Measurements from ENCODE around the gene TP53TG5.

Gene TP53TG5

GRCh38 chr20:45344168-45344860 lies 33.8 kb downstream of the TP53TG5 start:
- no peak for DNase-seq

DNA sequence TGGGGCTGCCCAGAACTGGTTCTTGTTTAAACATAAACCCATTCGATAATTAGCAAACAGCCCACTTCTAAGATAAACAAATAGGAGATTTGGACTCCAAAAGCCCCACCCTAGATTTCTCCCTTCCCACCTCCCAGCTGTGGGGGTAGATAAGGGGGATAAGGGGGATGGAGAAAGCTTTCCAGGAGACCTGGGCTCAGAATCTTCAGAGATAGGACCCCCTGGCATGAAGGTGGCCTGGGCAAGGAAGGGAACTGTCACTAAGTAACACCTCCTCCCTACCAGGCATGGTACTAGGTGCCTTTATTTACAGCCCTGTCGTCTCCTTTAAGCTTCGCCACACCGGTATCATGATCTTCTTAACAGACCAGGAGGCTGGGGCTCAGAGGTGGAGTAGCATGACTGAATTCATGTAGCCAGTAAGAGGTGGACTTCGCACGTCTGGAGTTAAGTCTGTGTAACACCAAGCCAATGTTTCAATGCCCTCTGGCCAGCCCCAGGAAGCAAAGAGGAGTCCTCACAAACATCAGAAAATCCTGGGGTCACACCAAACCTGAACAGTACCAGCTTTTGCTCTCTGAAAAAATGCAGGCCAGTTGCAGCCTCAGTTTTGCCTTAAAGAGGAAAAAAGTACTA lies 34.5 kb downstream of the TP53TG5 start:
- no peak for DNase-seq

DNA sequence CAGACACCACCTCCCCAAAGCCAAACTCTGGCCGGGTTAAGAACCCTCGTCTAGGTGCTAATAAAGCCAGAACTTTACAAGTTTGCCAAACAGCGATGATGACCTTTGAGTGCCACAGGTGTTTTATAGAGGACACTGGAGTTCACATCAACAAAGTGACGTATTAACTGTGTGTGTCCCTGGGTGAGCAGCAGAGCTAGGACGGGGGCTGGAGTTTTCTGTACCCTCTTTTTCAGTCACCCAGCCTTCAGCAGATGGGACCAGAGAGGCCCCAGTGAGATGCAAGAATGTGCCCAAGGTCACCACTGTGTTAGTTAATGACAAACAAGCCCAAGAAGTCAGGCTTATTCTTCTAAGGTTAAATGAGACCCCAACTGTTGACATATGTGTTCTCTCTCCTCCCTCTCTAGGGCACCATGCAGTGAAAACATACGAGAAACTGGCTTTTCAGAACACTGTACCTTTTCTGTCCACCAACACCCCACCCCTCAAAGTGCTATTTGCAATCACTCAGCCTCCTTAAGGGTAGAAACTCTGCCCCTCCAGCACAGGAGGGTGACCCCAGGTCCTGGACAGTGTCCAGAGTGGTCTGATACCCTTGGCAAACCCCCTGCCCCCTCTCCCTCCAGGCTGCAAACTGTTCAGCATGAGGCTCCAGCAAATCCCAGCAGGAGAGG lies 35.1 kb downstream of the TP53TG5 start:
- DNase-seq: no peak

GRCh38 chr20:45341939-45342854 lies 35.9 kb downstream of the TP53TG5 start:
- no peak for DNase-seq

DNA sequence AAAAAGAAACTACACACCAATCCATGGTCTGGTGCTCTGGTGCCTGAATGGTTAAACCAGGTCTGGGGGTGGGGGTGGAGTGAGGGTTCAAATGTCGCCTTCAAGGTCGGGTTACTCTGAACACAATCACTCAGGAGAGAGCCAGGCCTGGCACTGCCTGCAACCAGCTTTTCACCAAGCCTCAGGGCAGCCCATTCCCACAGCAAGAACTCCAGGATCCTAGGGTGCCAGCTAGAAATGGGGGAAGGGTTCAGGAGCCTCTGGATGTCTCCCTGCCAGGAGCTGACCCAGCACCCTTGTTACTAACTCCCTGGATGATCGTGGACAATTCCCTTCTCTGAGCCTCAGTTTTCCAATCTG lies 36.6 kb downstream of the TP53TG5 start:
- no peak for DNase-seq

DNA sequence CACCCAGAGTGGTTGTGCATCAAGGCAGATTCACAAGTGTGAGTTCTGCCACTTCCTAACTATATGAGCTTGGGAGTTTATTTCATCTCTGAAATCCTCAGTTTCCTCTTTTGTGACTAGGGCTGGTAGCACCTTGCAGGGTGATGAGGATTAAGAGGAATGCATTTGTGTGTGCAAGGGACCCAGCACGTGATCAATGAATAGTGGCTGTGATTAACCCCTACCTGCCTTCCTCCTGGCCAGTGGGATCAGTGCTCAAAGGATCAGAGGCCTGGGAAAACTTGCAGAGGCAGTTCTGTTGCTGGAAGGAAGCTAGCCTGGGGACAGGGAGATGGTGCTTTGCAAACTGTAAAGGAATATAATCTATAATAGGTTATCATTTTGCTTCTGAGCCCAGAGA lies 37.2 kb downstream of the TP53TG5 start:
- no peak for DNase-seq

DNA sequence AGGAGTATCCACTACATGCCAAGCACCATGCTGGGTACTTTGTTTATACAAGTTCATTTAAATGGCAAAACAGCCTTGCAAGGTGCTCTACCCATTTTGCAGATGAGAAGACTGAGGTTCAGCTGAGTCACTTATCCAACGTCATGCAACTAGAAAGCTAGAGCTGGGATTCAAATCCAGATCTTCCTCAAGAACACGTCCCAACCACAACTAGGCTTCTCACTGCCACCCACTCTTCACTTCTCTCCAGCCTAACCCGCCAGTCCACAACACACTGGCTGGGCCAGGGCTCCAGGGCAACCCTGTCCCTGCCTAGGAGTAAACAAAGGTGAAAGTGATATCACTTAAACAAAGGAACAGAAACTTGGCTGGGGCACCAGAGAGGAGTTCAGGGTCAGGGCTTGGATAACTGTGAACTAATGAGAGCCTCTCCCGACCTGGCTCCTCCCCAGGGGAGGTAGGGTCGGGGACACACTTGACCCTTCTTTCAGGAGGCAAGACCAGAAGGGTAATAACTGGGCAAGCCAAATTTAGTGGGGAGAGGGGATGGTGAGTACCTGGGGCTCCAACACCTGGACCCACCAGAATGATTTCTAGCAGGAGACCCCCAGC lies 37.8 kb downstream of the TP53TG5 start:
- DNase-seq: no peak

- DNase-seq: no peak
Observed at GRCh38 chr20:45339799-45340198, 38.3 kb downstream of the TP53TG5 start.

DNA sequence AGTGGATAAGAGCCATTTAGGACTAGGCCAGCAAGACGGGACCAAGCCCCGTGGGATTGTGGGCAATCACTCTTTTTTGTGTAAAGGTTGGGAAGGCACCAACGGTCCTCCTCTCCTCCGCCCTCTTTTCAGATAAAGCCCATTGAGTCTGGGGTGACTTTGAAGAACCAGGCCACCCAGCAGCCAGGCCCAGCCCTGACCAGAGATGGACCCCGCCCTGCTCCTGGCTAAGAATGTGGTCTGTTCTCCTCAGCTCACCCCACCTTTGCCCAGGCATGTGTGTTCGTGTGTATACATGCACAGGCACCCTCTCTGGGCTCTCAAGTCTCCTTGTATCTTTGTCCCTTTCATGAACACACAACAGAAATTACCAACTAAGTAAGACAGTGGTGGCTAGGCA lies 39.0 kb downstream of the TP53TG5 start:
- DNase-seq: no peak

GRCh38 chr20:45338121-45339030 lies 39.7 kb downstream of the TP53TG5 start:
- no peak for DNase-seq

DNA sequence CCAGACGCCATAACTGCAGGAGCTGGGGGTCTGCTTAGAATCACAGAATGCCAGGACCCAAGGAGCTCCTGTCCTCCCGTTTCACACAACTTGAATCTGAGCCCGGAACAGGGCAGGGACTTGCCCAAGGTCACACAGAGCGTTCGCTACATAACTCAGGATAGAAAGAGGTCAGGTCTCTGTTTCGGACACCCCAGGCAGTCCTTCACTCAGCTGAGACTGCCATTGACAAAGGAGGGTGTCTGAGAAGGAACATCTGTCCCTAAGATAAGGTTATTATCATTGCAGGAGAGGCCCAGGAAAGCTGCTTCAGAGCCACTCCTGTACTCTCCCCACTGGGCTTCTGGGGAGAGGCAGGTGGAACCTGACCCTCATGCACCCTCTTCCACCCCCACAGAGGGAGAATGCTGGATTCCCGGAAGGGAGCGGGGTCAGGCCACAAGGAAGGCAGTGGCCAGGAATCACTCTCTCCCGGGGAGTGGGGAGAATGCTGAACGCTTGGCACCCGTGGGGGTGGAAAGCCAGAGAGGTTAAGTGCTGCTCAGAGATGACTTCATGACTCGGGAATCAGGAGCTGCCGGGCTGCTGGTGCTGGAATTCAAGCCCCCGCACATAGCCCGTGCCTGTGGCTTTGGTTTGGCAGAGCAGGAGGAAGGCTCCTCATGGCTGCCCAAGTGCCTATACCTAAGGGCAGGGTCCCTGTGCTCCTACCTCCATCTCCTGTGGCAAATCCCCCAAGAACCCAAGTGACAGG lies 40.6 kb downstream of the TP53TG5 start:
- no peak for DNase-seq

DNA sequence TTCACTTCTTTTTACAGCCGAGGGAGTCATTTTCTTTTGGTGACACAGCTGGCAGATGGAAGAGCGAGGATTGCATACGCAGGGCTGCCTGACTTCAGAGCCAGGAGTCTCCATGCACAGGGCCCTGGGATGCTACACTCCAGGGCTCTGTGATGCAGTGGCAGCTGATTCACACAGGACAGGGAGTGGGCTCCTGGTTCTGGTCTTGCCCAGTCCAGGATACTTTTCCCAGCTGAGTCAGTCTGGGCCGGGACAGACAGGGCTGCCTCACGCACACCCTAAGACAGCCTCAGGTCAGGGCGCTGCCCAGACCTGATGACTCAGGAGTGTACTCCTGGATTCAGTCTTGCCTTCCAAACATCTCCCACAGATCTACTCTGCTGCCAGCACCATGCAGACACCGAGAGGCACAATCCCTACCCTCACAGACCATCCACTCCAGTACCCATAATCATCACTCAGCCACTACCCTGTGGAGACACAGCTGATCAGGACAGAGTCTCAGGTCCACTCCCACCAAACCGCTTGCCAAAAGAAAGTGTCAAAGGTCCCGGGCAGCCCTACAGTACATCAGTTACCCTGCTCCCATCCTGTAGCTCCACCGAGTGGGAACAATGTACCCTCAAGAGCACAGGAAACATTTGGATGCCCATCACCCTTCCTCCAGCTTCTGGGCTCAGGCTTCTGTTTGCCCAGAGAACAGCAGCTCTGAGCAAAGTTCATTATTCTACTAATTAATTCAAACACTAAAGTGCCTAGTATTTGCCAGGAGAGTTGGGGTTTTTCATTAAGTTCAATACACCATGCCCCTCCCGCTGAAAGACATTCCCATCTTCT lies 41.4 kb downstream of the TP53TG5 start:
- DNase-seq: no peak

- no peak for DNase-seq
Observed at GRCh38 chr20:45330476-45330875, 47.6 kb downstream of the TP53TG5 start.

- DNase-seq: no peak
Observed at GRCh38 chr20:45329497-45330319, 48.4 kb downstream of the TP53TG5 start.

GRCh38 chr20:45328451-45328850 lies 49.7 kb downstream of the TP53TG5 start:
- no peak for DNase-seq

DNA sequence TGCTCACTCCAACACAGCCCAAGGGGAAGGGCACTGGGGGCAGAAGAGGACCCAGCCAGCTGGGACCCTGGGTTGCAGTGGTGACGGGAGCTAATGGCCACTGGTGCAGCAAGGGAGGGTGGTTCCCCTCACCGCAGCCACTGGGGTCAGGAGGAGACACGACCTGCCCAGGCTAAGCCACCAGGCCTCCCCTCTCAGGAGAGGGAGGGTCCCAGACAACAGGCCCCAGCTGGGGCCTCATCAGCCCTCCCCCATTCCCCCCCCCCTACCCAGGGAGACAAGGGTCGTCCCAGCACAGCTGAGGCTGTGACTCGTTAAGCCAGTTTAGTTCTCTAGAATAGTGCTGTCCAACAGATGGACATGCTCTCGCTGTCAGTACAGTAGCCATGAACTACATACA lies 52.8 kb downstream of the TP53TG5 start:
- DNase-seq: no peak

GRCh38 chr20:45323731-45324130 lies 54.4 kb downstream of the TP53TG5 start:
- DNase-seq: no peak

- no peak for DNase-seq
Observed at GRCh38 chr20:45322952-45323383, 55.2 kb downstream of the TP53TG5 start.
